ENCODE data around the gene B4GALT4. TPM values are rescaled to one million over a fixed set of nuclear protein-coding genes. Genes with fewer than 3 reads are reported as not detected.

Gene B4GALT4
- total RNA-seq, 2 experiments from 2014 or later = 15.9 to 19.2 TPM

Other genes starting within 250 kb of the B4GALT4 start
- gene IGSF11, start 206.0 kb downstream of the B4GALT4 start, total RNA-seq = not detected
- not detected for gene TEX55, start 94.7 kb downstream of the B4GALT4 start, total RNA-seq
- not detected for gene UPK1B, start 67.3 kb downstream of the B4GALT4 start, total RNA-seq
- 10 to 100 TPM; 17.3 to 18.6 TPM for gene ARHGAP31, start 53.5 kb upstream of the B4GALT4 start, total RNA-seq
- 10 to 100 TPM; 45.4 to 45.6 TPM for gene TMEM39A, start 222.7 kb upstream of the B4GALT4 start, total RNA-seq
- 10 to 100 TPM; 21.9 to 22.6 TPM for gene POGLUT1, start 228.1 kb upstream of the B4GALT4 start, total RNA-seq